Hepatocyte (in vitro differentiated cells): ENCODE data around the gene RNF166.

Experiments used
- EZH2 ChIP-seq: fragments of 200-600 bp; sonication (generic); IDR thresholded peaks from 2 replicates; pipeline ENCODE4 v1.6.1; 2016; ENCODE audit warnings: antibody characterized with exemption, mild to moderate bottlenecking, borderline replicate concordance
- TF ChIP-seq, protein P1 (sequence below): fragments of 200-600 bp; sonication (generic); IDR thresholded peaks from 2 replicates; pipeline ENCODE4 v1.5.1; 2016; ENCODE audit warnings: antibody characterized with exemption, mild to moderate bottlenecking; ENCODE audit not compliant: poor library complexity

DNA sequence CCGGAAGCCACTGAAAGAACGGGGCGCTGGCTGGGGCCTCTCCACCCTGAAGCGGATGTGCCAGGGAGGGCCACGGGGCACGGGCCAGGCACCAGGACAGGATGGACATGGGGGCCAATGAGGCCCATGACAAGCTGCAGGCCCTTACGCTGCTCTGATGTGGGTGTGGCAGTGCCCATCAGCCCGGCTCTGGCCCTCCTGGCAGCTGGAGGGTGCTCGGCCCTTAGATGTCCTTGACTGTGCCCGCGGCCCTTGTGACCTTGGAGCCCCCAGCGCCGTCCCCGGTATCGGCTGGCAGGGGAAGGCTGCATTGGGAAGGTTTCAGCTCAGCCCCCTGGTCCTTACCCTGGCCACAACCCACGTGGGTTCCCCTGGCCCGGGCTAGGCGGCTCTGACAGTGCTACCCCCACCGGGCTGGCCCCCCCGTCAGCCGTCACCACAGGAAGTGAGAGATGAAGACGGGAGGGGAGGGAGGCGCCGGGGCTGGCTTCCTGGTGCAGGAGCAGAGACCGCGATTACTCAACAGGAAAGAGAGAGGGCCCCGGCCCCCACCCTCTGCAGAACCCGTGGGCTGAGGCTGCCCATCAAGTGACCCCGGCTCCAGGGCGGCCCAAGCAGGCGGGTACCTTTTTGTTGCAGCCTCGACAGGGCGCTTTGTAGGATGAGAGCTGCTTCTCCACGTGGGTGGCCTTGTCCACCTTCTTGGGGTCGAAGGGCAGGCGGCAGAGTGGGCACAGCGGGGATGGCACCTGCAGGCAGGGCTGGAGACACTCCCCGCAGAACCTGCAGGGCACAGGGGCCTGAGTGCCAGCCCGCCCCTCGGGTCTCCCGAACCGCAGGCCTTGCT is 5.3 kb downstream of the RNF166 start:
- TF ChIP-seq, protein P1, sequence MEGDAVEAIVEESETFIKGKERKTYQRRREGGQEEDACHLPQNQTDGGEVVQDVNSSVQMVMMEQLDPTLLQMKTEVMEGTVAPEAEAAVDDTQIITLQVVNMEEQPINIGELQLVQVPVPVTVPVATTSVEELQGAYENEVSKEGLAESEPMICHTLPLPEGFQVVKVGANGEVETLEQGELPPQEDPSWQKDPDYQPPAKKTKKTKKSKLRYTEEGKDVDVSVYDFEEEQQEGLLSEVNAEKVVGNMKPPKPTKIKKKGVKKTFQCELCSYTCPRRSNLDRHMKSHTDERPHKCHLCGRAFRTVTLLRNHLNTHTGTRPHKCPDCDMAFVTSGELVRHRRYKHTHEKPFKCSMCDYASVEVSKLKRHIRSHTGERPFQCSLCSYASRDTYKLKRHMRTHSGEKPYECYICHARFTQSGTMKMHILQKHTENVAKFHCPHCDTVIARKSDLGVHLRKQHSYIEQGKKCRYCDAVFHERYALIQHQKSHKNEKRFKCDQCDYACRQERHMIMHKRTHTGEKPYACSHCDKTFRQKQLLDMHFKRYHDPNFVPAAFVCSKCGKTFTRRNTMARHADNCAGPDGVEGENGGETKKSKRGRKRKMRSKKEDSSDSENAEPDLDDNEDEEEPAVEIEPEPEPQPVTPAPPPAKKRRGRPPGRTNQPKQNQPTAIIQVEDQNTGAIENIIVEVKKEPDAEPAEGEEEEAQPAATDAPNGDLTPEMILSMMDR = no peak
- no peak for TF ChIP-seq EZH2
